Measurements from ENCODE around the gene OAS2. TPM values are rescaled to one million over a fixed set of nuclear protein-coding genes. Genes with fewer than 3 reads are reported as not detected.
"Not testable (repeated sequence)": the region's sequence is repeated elsewhere in the genome, so short reads cannot be mapped to it uniquely, and the experiment has no call there.

Gene OAS2
- total RNA-seq, 2 donors from 2014 or later: 3.0 to 3.2 TPM

DNA sequence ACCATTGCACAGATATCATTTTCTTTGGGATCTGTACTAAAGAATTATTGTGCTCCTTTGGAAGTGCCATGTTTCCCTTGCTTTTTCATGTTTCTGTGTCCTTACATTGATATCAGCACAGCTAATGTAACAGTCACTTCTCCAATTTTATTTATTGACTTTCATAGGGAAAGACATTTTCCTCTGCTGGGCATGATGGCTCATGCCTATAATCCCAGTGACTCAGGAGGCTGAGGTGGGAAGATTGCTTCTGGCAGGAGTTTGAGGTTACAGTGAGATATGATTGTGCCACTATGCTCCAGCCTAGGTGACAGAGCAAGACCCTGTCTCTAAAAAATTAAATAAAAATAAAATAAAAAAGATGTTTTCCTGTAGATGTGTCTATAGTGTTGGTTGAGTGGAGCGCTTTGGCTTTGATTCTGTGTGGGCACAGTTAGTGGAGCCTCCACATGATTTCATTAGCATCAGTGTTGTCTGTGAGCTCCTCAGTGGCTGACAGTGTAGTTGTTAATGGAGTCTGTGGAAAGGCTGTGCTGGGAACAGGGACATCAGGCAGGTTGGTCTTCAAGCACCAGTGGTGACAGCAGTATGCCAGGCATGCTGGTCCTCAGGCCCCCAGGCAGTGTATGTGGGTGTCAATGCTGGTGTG is 7.4 kb downstream of the OAS2 start:
- Histone ChIP-seq H3K4me3 (no peak overlapping the region), H3K36me3 (no peaks in the 10 kb centered on the region), H3K4me1 (no peaks in the 10 kb centered on the region), H3K27me3 (no peaks in the 10 kb centered on the region), H3K27ac (no peak overlapping the region), H3K9ac (ENCODE audit: low read depth in 2 of 2, low read length in 2 of 2) (no peak overlapping the region), H3K9me3 (no peaks in the 10 kb centered on the region)
- DNase-seq: no peak
- TF ChIP-seq, protein P1, sequence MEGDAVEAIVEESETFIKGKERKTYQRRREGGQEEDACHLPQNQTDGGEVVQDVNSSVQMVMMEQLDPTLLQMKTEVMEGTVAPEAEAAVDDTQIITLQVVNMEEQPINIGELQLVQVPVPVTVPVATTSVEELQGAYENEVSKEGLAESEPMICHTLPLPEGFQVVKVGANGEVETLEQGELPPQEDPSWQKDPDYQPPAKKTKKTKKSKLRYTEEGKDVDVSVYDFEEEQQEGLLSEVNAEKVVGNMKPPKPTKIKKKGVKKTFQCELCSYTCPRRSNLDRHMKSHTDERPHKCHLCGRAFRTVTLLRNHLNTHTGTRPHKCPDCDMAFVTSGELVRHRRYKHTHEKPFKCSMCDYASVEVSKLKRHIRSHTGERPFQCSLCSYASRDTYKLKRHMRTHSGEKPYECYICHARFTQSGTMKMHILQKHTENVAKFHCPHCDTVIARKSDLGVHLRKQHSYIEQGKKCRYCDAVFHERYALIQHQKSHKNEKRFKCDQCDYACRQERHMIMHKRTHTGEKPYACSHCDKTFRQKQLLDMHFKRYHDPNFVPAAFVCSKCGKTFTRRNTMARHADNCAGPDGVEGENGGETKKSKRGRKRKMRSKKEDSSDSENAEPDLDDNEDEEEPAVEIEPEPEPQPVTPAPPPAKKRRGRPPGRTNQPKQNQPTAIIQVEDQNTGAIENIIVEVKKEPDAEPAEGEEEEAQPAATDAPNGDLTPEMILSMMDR (IDR thresholded peaks at IDR 0.05): no peak
- intact Hi-C loops (cut with DNase I): no loop called here

DNA sequence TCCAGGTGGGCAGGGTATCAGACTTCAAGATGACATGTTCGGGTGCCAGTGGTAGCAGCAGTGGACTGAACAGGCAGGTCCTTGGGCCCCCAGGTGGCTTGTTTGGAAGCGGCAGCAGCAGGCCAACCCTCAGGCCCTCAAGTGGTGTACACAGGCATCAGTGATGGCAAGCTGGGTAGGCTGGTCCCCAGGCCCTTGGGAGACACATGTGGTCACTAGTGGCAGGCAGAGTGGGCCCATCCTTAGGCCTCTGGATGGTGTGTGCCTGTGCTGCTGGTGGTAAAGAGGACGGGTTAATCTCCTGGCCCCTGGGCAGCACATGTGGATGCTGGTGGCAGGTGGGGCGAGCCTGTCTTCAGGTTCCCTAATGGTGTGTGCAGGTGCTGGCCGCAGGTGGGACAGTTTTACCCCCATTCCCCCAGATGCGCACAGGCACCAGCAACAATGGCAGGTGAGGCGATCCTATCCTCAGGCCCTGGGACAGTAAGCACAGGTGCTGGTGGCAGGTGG is 8.0 kb downstream of the OAS2 start:
- Histone ChIP-seq H3K4me1 (no peaks in the 10 kb centered on the region), H3K36me3 (no peaks in the 10 kb centered on the region), H3K27me3 (no peaks in the 10 kb centered on the region), H3K27ac (no peak overlapping the region), H3K9me3 (no peaks in the 10 kb centered on the region), H3K9ac (ENCODE audit: low read depth in 2 of 2, low read length in 2 of 2) (no peak overlapping the region), H3K4me3 (no peak overlapping the region)
- intact Hi-C loops (cut with DNase I): no loop called here
- TF ChIP-seq, protein P1 (IDR thresholded peaks at IDR 0.05): no peak
- DNase-seq: no peak

DNA sequence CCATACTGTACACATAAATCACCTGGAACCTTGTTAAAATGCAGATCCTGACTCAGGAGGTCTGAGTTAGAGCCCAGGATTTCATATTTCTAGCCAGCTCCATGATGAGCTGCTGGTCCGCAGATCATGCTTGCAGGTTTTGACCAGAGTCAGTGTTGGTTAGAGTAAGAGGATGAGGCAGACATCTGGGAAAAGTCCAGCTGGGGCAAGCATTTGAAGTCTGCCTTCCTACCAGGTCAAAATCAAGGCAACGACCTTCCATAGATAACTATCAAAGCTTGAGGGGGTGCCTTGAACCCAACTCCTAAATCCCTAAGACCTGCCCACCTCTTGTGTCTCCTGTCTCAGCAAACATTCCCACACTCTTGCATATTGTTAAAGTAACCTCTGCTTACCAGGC is 9.2 kb downstream of the OAS2 start:
- no peak overlapping the region for H3K4me3 ChIP-seq
- DNase-seq: no peak
- TF ChIP-seq, protein P1 (IDR thresholded peaks at IDR 0.05): no peak
- H3K36me3 ChIP-seq: no peaks in the 10 kb centered on the region
- no peak overlapping the region for H3K27ac ChIP-seq
- no peaks in the 10 kb centered on the region for H3K9me3 ChIP-seq
- intact Hi-C loops (cut with DNase I): no loop called here
- H3K9ac ChIP-seq (ENCODE audit: low read depth in 2 of 2, low read length in 2 of 2): no peak overlapping the region
- H3K27me3 ChIP-seq: no peaks in the 10 kb centered on the region
- H3K4me1 ChIP-seq: no peaks in the 10 kb centered on the region

DNA sequence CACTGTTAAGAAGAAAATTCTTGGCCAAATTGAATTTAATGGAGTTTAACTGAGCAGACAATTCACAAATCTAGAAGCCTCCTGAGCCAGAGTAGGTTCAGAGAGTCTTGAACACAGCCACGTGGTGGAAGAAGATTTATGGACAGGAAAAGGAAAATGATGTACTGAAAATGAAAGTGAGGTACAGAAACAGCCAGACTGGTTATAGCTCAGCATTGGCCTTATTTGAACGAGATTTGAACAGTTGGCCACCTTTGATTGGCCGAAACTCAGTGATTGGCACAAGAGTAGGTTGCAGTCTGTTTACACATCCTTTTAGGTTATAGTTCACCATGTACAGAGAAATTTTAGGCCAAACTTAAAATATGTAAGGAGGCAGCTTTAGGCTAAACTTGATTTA is 9.9 kb downstream of the OAS2 start:
- H3K27me3 ChIP-seq: no peaks in the 10 kb centered on the region
- H3K4me3 ChIP-seq: no peak overlapping the region
- no peak overlapping the region for H3K9ac ChIP-seq (ENCODE audit: low read depth in 2 of 2, low read length in 2 of 2)
- no peak overlapping the region for H3K27ac ChIP-seq
- DNase-seq: no peak
- TF ChIP-seq, protein P1 (IDR thresholded peaks at IDR 0.05): no peak
- intact Hi-C loops (cut with DNase I): no loop called here
- no peaks in the 10 kb centered on the region for H3K36me3 ChIP-seq
- H3K9me3 ChIP-seq: no peaks in the 10 kb centered on the region
- H3K4me1 ChIP-seq: no peaks in the 10 kb centered on the region

DNA sequence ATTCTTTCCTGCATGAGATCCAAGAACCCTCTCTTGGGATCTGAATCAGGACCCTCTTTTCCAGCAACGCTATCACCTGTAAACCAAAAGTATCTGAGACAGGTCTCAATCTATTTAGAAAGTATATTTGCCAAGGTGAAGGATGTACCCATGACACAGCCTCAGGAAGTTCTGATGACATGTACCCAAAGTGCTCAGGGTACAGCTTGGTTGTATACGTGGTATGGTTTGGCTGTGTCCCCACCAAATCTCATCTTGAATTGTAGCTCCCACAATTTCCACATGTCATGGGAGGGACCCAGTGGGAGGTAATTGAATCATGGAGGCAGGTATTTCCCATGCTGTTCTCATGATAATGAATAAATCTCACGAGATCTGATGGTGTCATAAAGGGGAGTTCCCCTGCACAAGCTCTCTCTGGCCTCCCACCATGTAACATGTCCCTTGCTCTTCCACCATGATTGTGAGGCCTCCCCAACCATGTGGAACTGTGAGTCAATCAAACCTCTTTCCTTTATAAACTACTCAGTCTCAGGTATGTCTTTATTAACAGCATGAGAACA is 10.6 kb downstream of the OAS2 start:
- H3K27me3 ChIP-seq; H3K9me3 ChIP-seq; DNase-seq; H3K9ac ChIP-seq (ENCODE audit: low read depth in 2 of 2, low read length in 2 of 2); H3K4me1 ChIP-seq; H3K27ac ChIP-seq; H3K36me3 ChIP-seq; H3K4me3 ChIP-seq; intact Hi-C loops (cut with DNase I): not testable (repeated sequence)

DNA sequence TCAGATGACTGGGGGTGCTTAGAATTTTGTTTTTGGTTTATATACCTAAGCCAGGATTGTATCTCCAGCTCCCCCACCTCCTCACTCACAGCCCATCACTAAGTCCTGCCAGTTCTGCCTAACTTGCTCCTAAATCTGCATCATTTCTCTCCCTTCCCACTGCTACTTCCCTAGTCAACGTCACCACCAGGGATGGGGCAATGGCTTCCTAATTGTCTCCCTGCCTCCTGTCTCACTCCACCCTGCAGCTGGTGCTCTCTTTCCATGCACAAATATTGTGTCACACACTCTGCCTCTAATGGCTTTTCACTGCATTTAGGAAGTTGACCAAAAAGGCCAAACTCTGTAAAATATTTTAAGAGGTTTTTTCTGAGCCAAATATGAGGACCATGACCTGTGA is 11.5 kb downstream of the OAS2 start:
- TF ChIP-seq, protein P1 (IDR thresholded peaks at IDR 0.05): no peak
- intact Hi-C loops (cut with DNase I): loop anchor here (5.0 kb wide), 1 partner anchor 42 kb away; no protein-coding TSS in a partner anchor
- Histone ChIP-seq H3K27ac (no peak overlapping the region), H3K27me3 (no peaks in the 10 kb centered on the region), H3K4me1 (no peaks in the 10 kb centered on the region), H3K36me3 (no peaks in the 10 kb centered on the region), H3K4me3 (no peak overlapping the region), H3K9me3 (no peaks in the 10 kb centered on the region), H3K9ac (ENCODE audit: low read depth in 2 of 2, low read length in 2 of 2) (no peak overlapping the region)
- no peak for DNase-seq

Measured in colonic mucosa (tissue), 4 donors.